Parathyroid adenoma (tissue), 2 donors: ENCODE measurements around the gene DISC1.

Experiments
- H2AFZ ChIP-seq: fragments of 300-600 bp; sonication (generic); one replicate; pipeline ENCODE4 v1.7.0; 2017; ENCODE audit warnings: antibody characterized with exemption, mild to moderate bottlenecking
- H3K27ac ChIP-seq: fragments of 300-600 bp; sonication (generic); one replicate; pipeline ENCODE4 v1.7.0; 2017
- H3K27me3 ChIP-seq: fragments of 300-600 bp; sonication (generic); one replicate; pipeline ENCODE4 v1.7.0; 2017; ENCODE audit warnings: low read length; ENCODE audit not compliant: control insufficient read depth, insufficient read depth
- H3K36me3 ChIP-seq: fragments of 300-600 bp; sonication (generic); one replicate; pipeline ENCODE4 v1.7.0; 2017; ENCODE audit warnings: low read length; ENCODE audit not compliant: control insufficient read depth, insufficient read depth
- H3K4me1 ChIP-seq: fragments of 300-600 bp; sonication (generic); one replicate; pipeline ENCODE4 v1.7.0; 2017; ENCODE audit warnings: control low read depth
- H3K4me2 ChIP-seq: fragments of 300-600 bp; sonication (generic); one replicate; pipeline ENCODE4 v1.7.0; 2017; ENCODE audit warnings: low read length
- H3K4me3 ChIP-seq: fragments of 300-600 bp; sonication (generic); one replicate; pipeline ENCODE4 v1.7.0; 2017; ENCODE audit warnings: low read depth, low read length
- H3K79me2 ChIP-seq: fragments of 300-600 bp; sonication (generic); one replicate; pipeline ENCODE4 v1.7.0; 2017; ENCODE audit warnings: control low read depth
- H3K9ac ChIP-seq: fragments of 300-600 bp; sonication (generic); one replicate; pipeline ENCODE4 v1.7.0; 2017; ENCODE audit warnings: mild to moderate bottlenecking
- H3K9me3 ChIP-seq: fragments of 300-600 bp; sonication (generic); one replicate; pipeline ENCODE4 v1.7.0; 2017; ENCODE audit warnings: low read length; ENCODE audit not compliant: control insufficient read depth
- TF ChIP-seq, protein P1 (sequence below): fragments of 300-600 bp; sonication (generic); IDR thresholded peaks from one replicate; pipeline ENCODE4 v1.7.0; 2017; ENCODE audit warnings: antibody characterized with exemption, mild to moderate bottlenecking
- donor health status: primary hyperparathyroidism.

Gene DISC1

DNA sequence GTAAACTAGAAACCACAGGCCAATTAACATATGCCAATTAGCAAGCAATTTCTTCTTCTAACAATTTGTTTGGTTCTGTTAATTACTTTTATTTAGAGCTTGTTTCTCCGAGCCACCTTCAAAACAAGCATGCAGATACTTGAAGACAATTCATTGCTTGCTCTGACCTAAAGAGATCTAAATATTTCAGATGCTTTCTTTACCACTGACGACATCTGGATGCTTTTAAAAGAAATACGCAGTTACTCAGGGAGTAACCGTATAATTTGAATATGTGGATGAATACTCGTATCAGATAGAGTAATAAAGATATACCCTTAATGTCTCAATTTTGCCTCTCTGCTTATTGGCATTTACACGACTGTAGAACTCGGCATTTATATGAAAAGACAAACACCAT is 390.0 kb downstream of the DISC1 start:
- H3K79me2 ChIP-seq, result no peaks in the 10 kb centered on the region
- no peak overlapping the region for H3K4me3 ChIP-seq
- no peak overlapping the region for H3K9ac ChIP-seq
- H3K27ac ChIP-seq, result no peak overlapping the region
- TF ChIP-seq, protein P1, sequence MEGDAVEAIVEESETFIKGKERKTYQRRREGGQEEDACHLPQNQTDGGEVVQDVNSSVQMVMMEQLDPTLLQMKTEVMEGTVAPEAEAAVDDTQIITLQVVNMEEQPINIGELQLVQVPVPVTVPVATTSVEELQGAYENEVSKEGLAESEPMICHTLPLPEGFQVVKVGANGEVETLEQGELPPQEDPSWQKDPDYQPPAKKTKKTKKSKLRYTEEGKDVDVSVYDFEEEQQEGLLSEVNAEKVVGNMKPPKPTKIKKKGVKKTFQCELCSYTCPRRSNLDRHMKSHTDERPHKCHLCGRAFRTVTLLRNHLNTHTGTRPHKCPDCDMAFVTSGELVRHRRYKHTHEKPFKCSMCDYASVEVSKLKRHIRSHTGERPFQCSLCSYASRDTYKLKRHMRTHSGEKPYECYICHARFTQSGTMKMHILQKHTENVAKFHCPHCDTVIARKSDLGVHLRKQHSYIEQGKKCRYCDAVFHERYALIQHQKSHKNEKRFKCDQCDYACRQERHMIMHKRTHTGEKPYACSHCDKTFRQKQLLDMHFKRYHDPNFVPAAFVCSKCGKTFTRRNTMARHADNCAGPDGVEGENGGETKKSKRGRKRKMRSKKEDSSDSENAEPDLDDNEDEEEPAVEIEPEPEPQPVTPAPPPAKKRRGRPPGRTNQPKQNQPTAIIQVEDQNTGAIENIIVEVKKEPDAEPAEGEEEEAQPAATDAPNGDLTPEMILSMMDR, result no peak
- no peaks in the 10 kb centered on the region for H3K36me3 ChIP-seq
- no peak overlapping the region for H2AFZ ChIP-seq
- H3K27me3 ChIP-seq, result no peaks in the 10 kb centered on the region
- no peak overlapping the region for H3K4me2 ChIP-seq
- no peaks in the 10 kb centered on the region for H3K9me3 ChIP-seq
- H3K4me1 ChIP-seq, result no peaks in the 10 kb centered on the region

DNA sequence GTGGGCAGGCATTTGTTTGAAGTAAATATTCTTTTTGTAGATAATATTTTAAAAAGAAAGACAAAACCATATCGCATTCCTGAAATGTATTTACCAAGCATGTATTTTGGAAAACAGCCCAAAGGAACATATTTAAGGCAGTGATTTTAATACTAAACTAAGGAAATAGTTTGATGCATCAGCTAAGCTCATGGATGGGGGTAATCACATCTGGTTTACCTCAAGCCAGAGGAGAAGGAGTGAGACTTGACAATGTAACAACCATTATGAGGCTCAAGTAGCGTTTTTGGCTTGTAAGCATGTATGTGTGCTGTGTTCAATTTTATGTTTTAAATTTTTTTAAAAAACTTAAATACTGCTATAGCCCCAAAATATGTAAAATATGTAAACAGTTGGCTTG is 390.5 kb downstream of the DISC1 start:
- Histone ChIP-seq H3K4me1 (no peaks in the 10 kb centered on the region), H2AFZ (no peak overlapping the region), H3K4me2 (no peak overlapping the region), H3K4me3 (no peak overlapping the region), H3K27me3 (no peaks in the 10 kb centered on the region), H3K9me3 (no peaks in the 10 kb centered on the region), H3K27ac (no peak overlapping the region), H3K36me3 (no peaks in the 10 kb centered on the region), H3K79me2 (no peaks in the 10 kb centered on the region), H3K9ac (no peak overlapping the region)
- TF ChIP-seq, protein P1, result no peak

DNA sequence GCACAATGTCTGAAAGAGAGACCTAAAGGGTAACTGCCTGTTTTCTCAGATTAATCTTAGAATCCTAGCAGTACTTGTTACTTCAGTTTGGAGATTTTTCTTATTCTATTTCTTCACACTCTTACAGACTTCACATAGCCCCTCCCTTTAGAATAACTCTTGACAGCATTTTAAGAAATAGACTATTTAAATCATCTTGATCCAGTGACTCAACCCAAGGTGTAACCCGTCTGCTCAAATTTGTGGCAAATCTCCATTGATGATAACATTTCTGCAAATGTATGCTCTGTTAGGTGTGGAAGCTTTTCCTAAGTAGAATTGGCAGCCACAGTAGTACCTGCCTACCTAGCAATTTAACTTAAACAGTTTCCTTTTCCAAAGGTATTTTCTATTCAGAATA is 391.2 kb downstream of the DISC1 start:
- H3K36me3 ChIP-seq, result no peaks in the 10 kb centered on the region
- H3K4me1 ChIP-seq, result no peaks in the 10 kb centered on the region
- TF ChIP-seq, protein P1, result no peak
- no peaks in the 10 kb centered on the region for H3K9me3 ChIP-seq
- no peaks in the 10 kb centered on the region for H3K79me2 ChIP-seq
- no peak overlapping the region for H3K27ac ChIP-seq
- H3K27me3 ChIP-seq, result no peaks in the 10 kb centered on the region
- H2AFZ ChIP-seq, result no peak overlapping the region
- no peak overlapping the region for H3K4me3 ChIP-seq
- no peak overlapping the region for H3K4me2 ChIP-seq
- H3K9ac ChIP-seq, result no peak overlapping the region

DNA sequence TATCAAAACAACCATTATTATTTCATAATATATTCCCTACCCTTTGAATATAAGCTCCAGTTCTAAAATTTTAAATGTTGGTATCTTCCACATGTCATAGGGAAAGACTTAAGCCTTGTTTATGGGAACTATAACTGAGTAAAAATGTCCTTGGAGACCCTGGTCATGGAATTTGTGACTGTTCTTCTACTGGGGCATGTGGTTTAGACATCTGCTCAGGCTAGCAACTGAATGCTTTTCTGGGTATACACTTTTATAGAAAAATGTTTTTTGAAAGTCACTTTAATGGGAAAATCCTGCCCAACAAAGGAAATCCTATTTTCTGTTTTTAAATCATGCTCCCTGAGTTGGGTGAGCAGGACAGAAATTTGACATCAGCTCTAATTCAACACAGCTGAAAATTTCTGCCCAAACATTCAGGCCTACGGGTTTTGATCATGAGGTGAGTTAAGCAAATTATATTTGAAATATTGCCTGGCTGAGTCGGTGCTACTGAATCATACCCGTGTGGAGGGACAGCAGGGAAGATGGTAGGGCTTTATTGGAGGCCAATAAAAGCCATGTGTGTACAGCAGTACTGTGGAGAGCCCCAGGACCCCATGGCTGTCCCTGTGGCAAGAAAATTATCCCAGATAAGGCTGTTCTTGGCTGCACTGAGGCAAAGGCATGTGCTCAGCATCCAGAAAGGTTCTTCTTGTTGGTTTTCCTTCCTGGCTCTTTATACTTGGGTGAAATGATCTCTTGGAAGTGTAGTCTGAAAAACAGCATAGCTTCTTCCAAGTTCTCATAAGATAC is 391.8 kb downstream of the DISC1 start:
- no peaks in the 10 kb centered on the region for H3K9me3 ChIP-seq
- no peaks in the 10 kb centered on the region for H3K27me3 ChIP-seq
- no peaks in the 10 kb centered on the region for H3K36me3 ChIP-seq
- H3K27ac ChIP-seq, result no peak overlapping the region
- TF ChIP-seq, protein P1, result no peak
- no peak overlapping the region for H2AFZ ChIP-seq
- H3K4me3 ChIP-seq, result no peak overlapping the region
- H3K9ac ChIP-seq, result no peak overlapping the region
- H3K4me1 ChIP-seq, result no peaks in the 10 kb centered on the region
- no peaks in the 10 kb centered on the region for H3K79me2 ChIP-seq
- no peak overlapping the region for H3K4me2 ChIP-seq

DNA sequence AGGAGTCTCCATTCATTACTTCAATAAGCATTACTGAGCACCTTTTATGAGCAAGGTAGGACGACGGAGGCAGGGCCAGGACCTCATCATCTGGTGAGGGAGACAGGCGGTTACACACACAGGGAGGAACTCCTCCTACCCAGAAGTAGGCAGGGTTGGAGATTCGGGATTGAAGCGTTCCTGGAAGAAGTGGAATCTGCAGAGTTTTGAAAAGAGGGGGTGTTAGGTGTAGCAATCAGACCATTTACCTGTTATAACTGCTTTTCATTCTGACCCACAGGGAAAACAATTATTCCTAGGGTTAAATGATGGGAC is 392.4 kb downstream of the DISC1 start:
- no peaks in the 10 kb centered on the region for H3K36me3 ChIP-seq
- no peak overlapping the region for H3K9ac ChIP-seq
- no peak overlapping the region for H3K27ac ChIP-seq
- no peaks in the 10 kb centered on the region for H3K4me1 ChIP-seq
- no peaks in the 10 kb centered on the region for H3K9me3 ChIP-seq
- H3K79me2 ChIP-seq, result no peaks in the 10 kb centered on the region
- TF ChIP-seq, protein P1, result no peak
- no peak overlapping the region for H2AFZ ChIP-seq
- H3K4me2 ChIP-seq, result no peak overlapping the region
- H3K27me3 ChIP-seq, result no peaks in the 10 kb centered on the region
- no peak overlapping the region for H3K4me3 ChIP-seq
